Activated naive CD8-positive, alpha-beta T cell treated with anti-CD3 and anti-CD28 coated beads, Interleukin-2, amount 50 U/mL, for 24 hours (primary cell): Measurements from ENCODE around the gene FAM227B.
"Not testable (repeated sequence)": the region's sequence is repeated elsewhere in the genome, so short reads cannot be mapped to it uniquely, and the experiment has no call there.

Experiments used
- ATAC-seq: fragments of 150-1000 bp; cut with Tn5 transposase; one replicate; pipeline ENCODE4 v1.10.0; 2021
- DNase-seq: peaks from one replicate; pipeline ENCODE4 v3.0.0; 2021
- H3K27ac Mint-ChIP-seq: one replicate; pipeline ENCODE4 v1.8.0; 2021; ENCODE audit warnings: mild to moderate bottlenecking, mixed read lengths
- H3K27me3 Mint-ChIP-seq: one replicate; pipeline ENCODE4 v1.8.0; 2021; ENCODE audit warnings: mixed read lengths
- H3K36me3 Mint-ChIP-seq: one replicate; pipeline ENCODE4 v1.8.0; 2021; ENCODE audit warnings: low read depth, mixed read lengths
- H3K4me1 Mint-ChIP-seq: one replicate; pipeline ENCODE4 v1.8.0; 2021; ENCODE audit warnings: mixed read lengths
- H3K4me3 Mint-ChIP-seq: one replicate; pipeline ENCODE4 v1.8.0; 2021; ENCODE audit warnings: mild to moderate bottlenecking, moderate library complexity, mixed read lengths
- H3K9me3 Mint-ChIP-seq: one replicate; pipeline ENCODE4 v1.8.0; 2021; ENCODE audit warnings: mixed read lengths

FAM227B gene

DNA sequence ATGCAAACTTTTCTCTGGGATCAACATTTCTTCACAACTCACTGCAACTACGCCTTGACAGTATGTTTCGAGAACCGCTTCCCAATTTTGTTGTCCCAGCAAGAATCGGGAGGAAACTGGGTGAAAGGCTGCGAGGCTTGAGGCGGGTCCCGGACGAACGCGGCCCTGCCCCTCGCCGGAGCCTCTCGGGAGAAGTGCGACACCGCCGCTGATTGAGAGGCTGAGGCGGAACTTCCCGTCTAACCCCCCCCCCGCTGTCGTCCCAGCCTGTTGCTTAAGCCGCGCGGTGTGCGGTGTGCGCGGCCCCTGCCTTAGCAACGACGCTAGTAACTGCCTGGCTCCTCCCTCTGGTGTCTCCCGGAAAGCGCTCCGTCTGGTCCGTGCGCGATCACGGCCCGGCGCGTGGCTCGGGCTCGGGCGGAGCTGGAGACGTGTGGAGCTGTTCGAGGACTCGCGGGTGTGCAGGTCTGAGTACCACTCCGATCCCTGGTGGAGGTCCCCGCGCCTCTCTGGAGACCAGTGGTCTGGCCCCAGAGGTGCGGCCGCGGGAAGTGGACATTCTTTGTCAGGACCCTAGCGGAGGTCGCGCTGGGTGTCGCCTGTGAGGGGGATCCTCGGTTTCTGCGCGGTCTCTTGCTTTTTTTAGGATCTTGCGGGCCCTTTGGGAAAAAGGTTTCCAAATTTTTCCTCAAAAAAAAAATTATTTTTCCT, at the start of gene FAM227B, which contains the start of gene DTWD1:
Gene FAM227B (minus strand): TSS at position 161 of the 711 bp plus-strand sequence. CDS start 5,647 bp downstream, outside the sequence.
Gene DTWD1 (plus strand): TSS at position 391 of the 711 bp plus-strand sequence. CDS start 4,120 bp downstream, outside the sequence.
- peaks cover 8% of the 10 kb centered on the region for H3K9me3 Mint-ChIP-seq
- H3K27me3 Mint-ChIP-seq, result no peaks in the 10 kb centered on the region
- peaks cover 22% of the 10 kb centered on the region for H3K36me3 Mint-ChIP-seq
- DNase-seq (peak; percentile 88), ATAC-seq (peak; percentile 99)
- peak within 1 kb of the TSS; percentile 95 for H3K27ac Mint-ChIP-seq
- peaks cover 45% of the 10 kb centered on the region for H3K4me1 Mint-ChIP-seq
- H3K4me3 Mint-ChIP-seq, result peak within 1 kb of the TSS; percentile 96

DNA sequence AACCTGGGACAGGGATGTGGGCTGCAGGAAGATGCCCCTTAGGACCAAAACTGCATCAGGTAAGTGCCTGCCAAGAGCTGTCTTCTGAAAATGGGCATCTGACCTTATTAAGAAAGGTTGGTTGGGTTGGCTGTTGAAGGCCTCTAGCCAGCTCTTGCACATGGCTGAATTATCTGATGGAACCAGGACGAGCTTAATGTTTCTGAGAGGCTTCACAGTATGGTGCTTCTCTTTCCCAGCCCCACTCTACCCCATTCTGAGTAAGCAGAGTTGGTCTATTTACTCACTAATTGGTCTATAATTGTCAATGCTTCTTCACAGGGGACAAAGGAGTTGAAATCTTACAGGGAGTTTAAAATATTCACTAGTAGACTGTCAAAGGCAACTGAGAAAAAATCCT, 48.7 kb upstream of the FAM227B start:
- DNase-seq, result no peak
- Mint-ChIP-seq H3K27me3 (no peaks in the 10 kb centered on the region), H3K4me1 (no peaks in the 10 kb centered on the region), H3K36me3 (no peaks in the 10 kb centered on the region), H3K9me3 (no peaks in the 10 kb centered on the region), H3K27ac (no peak overlapping the region), H3K4me3 (no peak overlapping the region)
- no peak for ATAC-seq

GRCh38 chr15:49666486-49666885, 45.9 kb upstream of the FAM227B start:
- H3K9me3 Mint-ChIP-seq, DNase-seq, H3K4me1 Mint-ChIP-seq, ATAC-seq, H3K4me3 Mint-ChIP-seq, H3K27me3 Mint-ChIP-seq, H3K36me3 Mint-ChIP-seq, H3K27ac Mint-ChIP-seq: not testable (repeated sequence)

- Mint-ChIP-seq H3K36me3 (no peaks in the 10 kb centered on the region), H3K27ac (no peak overlapping the region), H3K9me3 (no peaks in the 10 kb centered on the region), H3K4me1 (no peaks in the 10 kb centered on the region), H3K4me3 (no peak overlapping the region), H3K27me3 (peaks cover 9% of the 10 kb centered on the region)
- DNase-seq (no peak), ATAC-seq (no peak)
Observed at GRCh38 chr15:49664716-49665115, 44.1 kb upstream of the FAM227B start.

GRCh38 chr15:49656734-49657133, 36.1 kb upstream of the FAM227B start:
- DNase-seq (no peak), ATAC-seq (no peak)
- H3K9me3 Mint-ChIP-seq, result peaks cover 34% of the 10 kb centered on the region
- H3K27me3 Mint-ChIP-seq, result peaks cover 14% of the 10 kb centered on the region
- no peak overlapping the region for H3K4me3 Mint-ChIP-seq
- no peaks in the 10 kb centered on the region for H3K4me1 Mint-ChIP-seq
- no peaks in the 10 kb centered on the region for H3K36me3 Mint-ChIP-seq
- no peak overlapping the region for H3K27ac Mint-ChIP-seq

DNA sequence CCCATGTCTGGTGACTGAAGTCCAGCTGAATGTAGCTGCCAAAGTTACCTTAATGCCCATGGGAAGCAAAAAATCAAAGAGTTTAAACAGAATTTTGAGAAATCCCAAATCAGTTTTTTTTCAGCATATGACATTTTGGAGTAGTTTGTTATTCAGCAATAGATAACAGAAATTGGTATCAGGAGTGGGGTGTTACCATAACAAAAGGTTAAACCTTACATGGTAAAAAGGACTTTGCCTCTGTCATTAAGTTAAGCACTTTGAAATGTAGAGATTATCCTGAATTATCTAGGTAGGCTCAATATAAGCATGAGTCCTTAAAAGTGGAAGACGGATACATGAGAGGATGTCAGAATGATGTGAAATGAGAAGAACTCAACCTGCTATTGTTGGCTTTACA, 32.3 kb upstream of the FAM227B start:
- Mint-ChIP-seq H3K9me3 (peaks cover 32% of the 10 kb centered on the region), H3K27ac (no peak overlapping the region), H3K4me1 (no peaks in the 10 kb centered on the region), H3K36me3 (no peaks in the 10 kb centered on the region), H3K4me3 (no peak overlapping the region), H3K27me3 (peaks cover 3% of the 10 kb centered on the region)
- DNase-seq, result no peak
- ATAC-seq, result no peak

DNA sequence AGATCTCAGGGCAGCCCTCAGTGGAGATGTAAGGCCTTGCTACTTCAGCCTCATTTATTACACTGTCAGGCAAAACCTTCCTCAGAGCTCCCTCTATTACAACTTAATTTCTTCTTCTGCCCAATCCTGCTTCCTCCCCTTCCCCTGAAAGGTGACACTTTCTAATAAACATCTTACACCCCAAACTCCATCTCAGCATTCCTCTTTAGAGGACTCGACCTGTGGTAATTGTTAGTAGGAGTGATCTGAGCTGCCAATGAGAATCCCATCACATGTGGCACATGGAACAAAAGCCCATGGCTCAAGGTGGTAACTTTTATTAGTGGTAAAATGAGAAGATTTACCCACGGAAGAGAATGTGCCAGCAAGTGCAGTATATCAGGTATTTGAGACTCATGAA, 30.1 kb upstream of the FAM227B start:
- no peaks in the 10 kb centered on the region for H3K4me1 Mint-ChIP-seq
- ATAC-seq, result no peak
- H3K4me3 Mint-ChIP-seq, result no peak overlapping the region
- no peak for DNase-seq
- H3K9me3 Mint-ChIP-seq, result peaks cover 30% of the 10 kb centered on the region
- no peak overlapping the region for H3K27ac Mint-ChIP-seq
- H3K27me3 Mint-ChIP-seq, result no peaks in the 10 kb centered on the region
- peaks cover 4% of the 10 kb centered on the region for H3K36me3 Mint-ChIP-seq

- ATAC-seq, result no peak
- H3K4me1 Mint-ChIP-seq, result no peaks in the 10 kb centered on the region
- H3K27ac Mint-ChIP-seq, result no peak overlapping the region
- peaks cover 4% of the 10 kb centered on the region for H3K36me3 Mint-ChIP-seq
- H3K27me3 Mint-ChIP-seq, result no peaks in the 10 kb centered on the region
- H3K9me3 Mint-ChIP-seq, result peaks cover 30% of the 10 kb centered on the region
- DNase-seq, result no peak
- no peak overlapping the region for H3K4me3 Mint-ChIP-seq
Observed at GRCh38 chr15:49649987-49650386, 29.4 kb upstream of the FAM227B start.

- H3K9me3 Mint-ChIP-seq, result peaks cover 4% of the 10 kb centered on the region
- H3K27ac Mint-ChIP-seq, result no peak overlapping the region
- no peaks in the 10 kb centered on the region for H3K27me3 Mint-ChIP-seq
- ATAC-seq (no peak), DNase-seq (no peak)
- peaks cover 8% of the 10 kb centered on the region for H3K36me3 Mint-ChIP-seq
- no peaks in the 10 kb centered on the region for H3K4me1 Mint-ChIP-seq
- H3K4me3 Mint-ChIP-seq, result no peak overlapping the region
Observed at GRCh38 chr15:49646891-49647290, 26.3 kb upstream of the FAM227B start.

DNA sequence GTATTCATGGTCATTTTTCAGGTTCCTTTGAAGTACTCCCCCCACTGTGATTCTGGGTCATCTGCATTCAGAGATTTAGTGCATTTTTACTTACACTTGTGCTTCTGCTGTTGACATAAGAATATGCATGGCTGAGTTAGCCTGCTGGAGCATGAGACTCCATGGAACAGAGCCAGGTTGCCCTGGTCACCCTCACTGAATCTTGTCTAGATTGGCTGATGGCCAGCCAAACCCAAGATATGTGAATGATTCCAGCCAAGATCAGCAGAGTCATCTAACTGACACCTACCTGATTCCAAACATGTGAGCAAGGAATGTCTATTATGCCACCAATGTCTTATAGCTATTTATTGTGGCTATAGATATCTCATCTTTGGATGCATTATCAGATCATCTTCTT, 25.3 kb upstream of the FAM227B start:
- H3K4me3 Mint-ChIP-seq, result no peak overlapping the region
- ATAC-seq, result no peak
- no peaks in the 10 kb centered on the region for H3K4me1 Mint-ChIP-seq
- H3K27me3 Mint-ChIP-seq, result no peaks in the 10 kb centered on the region
- no peak for DNase-seq
- H3K9me3 Mint-ChIP-seq, result no peaks in the 10 kb centered on the region
- no peak overlapping the region for H3K27ac Mint-ChIP-seq
- H3K36me3 Mint-ChIP-seq, result peaks cover 8% of the 10 kb centered on the region

DNA sequence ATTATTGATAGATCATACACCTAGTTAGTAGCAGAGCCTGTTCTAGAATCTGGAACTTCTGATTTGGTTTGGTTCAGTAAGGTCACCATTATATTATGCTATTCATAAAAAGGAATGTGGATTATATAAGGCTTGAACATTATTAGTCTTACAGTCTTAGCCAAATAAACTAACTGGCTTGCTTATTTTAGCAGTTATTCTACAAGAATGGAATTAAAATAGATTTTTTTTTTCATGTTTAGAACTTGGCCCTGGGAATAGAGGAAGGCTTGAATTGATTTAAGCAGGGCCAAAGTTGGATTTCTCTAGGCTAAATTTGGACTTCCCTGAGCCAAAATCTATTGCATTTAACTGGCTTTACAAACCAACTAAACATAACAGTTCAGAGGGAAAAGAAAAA, 24.7 kb upstream of the FAM227B start:
- no peaks in the 10 kb centered on the region for H3K4me1 Mint-ChIP-seq
- no peak overlapping the region for H3K27ac Mint-ChIP-seq
- no peak overlapping the region for H3K4me3 Mint-ChIP-seq
- peaks cover 8% of the 10 kb centered on the region for H3K36me3 Mint-ChIP-seq
- no peaks in the 10 kb centered on the region for H3K27me3 Mint-ChIP-seq
- no peaks in the 10 kb centered on the region for H3K9me3 Mint-ChIP-seq
- no peak for ATAC-seq
- no peak for DNase-seq

GRCh38 chr15:49644364-49644794, 23.8 kb upstream of the FAM227B start:
- H3K4me1 Mint-ChIP-seq, result no peaks in the 10 kb centered on the region
- no peak for ATAC-seq
- H3K27ac Mint-ChIP-seq, result no peak overlapping the region

DNA sequence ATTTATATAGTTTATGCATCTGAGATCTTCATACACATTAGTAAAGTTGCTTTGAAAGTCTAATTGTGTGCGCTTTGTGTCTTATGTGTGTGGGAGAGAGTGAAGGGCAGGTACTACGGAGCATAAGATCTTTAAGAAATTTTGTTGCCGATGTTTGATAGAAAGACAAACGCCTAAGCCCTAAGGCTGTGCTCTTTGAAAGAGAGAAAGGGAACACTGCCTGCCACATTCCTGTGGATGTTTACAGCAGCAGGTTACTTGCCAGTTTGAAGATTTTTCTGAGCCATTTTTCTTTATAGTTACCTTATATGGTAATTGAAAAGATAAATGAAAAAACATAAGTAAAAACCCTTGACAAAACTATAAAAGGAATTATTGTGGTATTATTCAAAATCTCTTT, 17.2 kb upstream of the FAM227B start:
- H3K27ac Mint-ChIP-seq, result no peak overlapping the region
- no peaks in the 10 kb centered on the region for H3K27me3 Mint-ChIP-seq

More at GRCh38 chr15:49644364-49644794, 23.8 kb upstream of the FAM227B start:
- Mint-ChIP-seq H3K9me3 (no peaks in the 10 kb centered on the region), H3K27me3 (no peaks in the 10 kb centered on the region), H3K4me3 (no peak overlapping the region), H3K36me3 (peaks cover 8% of the 10 kb centered on the region)
- no peak for DNase-seq

GRCh38 chr15:49628379-49628778, 7.8 kb upstream of the FAM227B start:
- peaks cover 7% of the 10 kb centered on the region for H3K4me1 Mint-ChIP-seq
- ATAC-seq (no peak), DNase-seq (no peak)
- no peak overlapping the region for H3K27ac Mint-ChIP-seq
- H3K27me3 Mint-ChIP-seq, result no peaks in the 10 kb centered on the region
- peaks cover 5% of the 10 kb centered on the region for H3K9me3 Mint-ChIP-seq
- peaks cover 30% of the 10 kb centered on the region for H3K36me3 Mint-ChIP-seq
- H3K4me3 Mint-ChIP-seq, result no peak overlapping the region

More for the DNA sequence above, 17.2 kb upstream of the FAM227B start:
- Mint-ChIP-seq H3K36me3 (peaks cover 14% of the 10 kb centered on the region), H3K4me1 (no peaks in the 10 kb centered on the region), H3K9me3 (no peaks in the 10 kb centered on the region), H3K4me3 (no peak overlapping the region)
- DNase-seq (no peak), ATAC-seq (no peak)

DNA sequence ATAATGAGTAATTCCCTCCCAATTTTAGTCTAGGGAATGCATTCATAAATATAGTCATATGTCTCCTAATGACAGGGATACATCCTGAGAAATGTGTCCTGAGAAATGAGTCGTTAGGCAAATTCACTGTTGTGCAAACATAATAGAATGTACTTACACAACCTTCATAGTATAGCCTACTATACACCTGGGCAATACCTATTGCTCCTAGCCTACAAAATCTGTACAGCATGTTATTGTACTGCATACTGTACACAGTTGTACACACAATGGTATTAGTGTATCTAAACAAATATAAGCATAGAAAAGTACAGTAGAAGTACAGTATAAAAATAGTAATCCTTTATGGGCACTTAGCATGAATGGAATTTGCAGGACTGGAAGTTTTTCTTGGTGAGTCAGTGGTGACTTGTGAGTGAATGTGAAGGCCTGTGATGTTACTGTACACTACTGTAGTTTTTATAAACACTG, 6.8 kb upstream of the FAM227B start:
- DNase-seq (no peak), ATAC-seq (no peak)
- Mint-ChIP-seq H3K4me3 (no peak overlapping the region), H3K36me3 (peaks cover 31% of the 10 kb centered on the region), H3K9me3 (peaks cover 5% of the 10 kb centered on the region), H3K27ac (no peak overlapping the region), H3K4me1 (peaks cover 16% of the 10 kb centered on the region), H3K27me3 (no peaks in the 10 kb centered on the region)
